ENCODE measurements around the gene ACCSL. TPM values are rescaled to one million over a fixed set of nuclear protein-coding genes. Genes with fewer than 3 reads are reported as not detected.

ACCSL gene
- total and polyA plus RNA-seq, 2 donors (not counting 1 experiment from before 2014, with no cell fraction given): not detected

DNA sequence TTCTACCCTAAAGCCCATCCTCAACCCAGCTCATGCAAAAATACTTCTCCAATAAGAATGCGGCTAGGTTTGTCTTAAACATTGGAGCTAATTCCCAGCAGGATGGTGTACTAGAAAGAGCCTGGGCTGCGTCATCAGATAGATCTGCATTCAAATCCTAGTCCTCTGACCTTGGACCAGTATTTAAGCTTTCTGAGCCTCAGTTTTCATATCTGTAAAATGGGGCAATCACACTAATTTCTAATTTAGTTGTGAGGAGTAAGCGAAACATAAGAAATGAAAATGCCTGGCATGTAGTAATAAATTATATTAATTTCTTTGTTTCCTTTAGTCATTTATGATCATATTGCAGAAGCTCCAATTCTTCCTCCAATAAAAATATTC is 32.2 kb upstream of the ACCSL start:
- H3K4me2 ChIP-seq (ENCODE audit: extremely low read depth, insufficient read depth, low read length): no peak overlapping the region
- peaks cover 33% of the 10 kb centered on the region for H3K4me1 ChIP-seq (ENCODE audit: control insufficient read depth, extremely low read depth, insufficient read depth, low read length)
- H3K9ac ChIP-seq (ENCODE audit: insufficient read depth, low read length): no peak overlapping the region
- no peaks in the 10 kb centered on the region for H3K9me3 ChIP-seq (ENCODE audit: control insufficient read depth, insufficient read depth, low read depth, low read length)
- H3K27ac ChIP-seq (ENCODE audit: insufficient read depth, low read length): no peak overlapping the region
- no peak overlapping the region for H2AFZ ChIP-seq (ENCODE audit: low read length)
- H3K4me3 ChIP-seq (replicated peaks in 1 of 4; ENCODE audit: control extremely low read depth in 1 of 4, insufficient read depth in 1 of 4, low read depth in 3 of 4, low read length in 4 of 4): no peak overlapping the region
- no peaks in the 10 kb centered on the region for H3K27me3 ChIP-seq (ENCODE audit: control insufficient read depth, insufficient read depth, low read length)
- DNase-seq (ENCODE audit: low read depth in 2 of 2): no peak
- TF ChIP-seq EZH2 (IDR thresholded peaks at IDR 0.05; ENCODE audit: low read length, missing control alignments): no peak
- TF ChIP-seq, protein P1, sequence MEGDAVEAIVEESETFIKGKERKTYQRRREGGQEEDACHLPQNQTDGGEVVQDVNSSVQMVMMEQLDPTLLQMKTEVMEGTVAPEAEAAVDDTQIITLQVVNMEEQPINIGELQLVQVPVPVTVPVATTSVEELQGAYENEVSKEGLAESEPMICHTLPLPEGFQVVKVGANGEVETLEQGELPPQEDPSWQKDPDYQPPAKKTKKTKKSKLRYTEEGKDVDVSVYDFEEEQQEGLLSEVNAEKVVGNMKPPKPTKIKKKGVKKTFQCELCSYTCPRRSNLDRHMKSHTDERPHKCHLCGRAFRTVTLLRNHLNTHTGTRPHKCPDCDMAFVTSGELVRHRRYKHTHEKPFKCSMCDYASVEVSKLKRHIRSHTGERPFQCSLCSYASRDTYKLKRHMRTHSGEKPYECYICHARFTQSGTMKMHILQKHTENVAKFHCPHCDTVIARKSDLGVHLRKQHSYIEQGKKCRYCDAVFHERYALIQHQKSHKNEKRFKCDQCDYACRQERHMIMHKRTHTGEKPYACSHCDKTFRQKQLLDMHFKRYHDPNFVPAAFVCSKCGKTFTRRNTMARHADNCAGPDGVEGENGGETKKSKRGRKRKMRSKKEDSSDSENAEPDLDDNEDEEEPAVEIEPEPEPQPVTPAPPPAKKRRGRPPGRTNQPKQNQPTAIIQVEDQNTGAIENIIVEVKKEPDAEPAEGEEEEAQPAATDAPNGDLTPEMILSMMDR (conservative IDR thresholded peaks at IDR 0.05 in 1 of 2, IDR thresholded peaks at IDR 0.05 in 1 of 2; ENCODE audit: low read depth in 1 of 2, low read length in 2 of 2): no peak
- H3K79me2 ChIP-seq (ENCODE audit: control insufficient read depth, insufficient read depth, low read length): no peaks in the 10 kb centered on the region
- H3K36me3 ChIP-seq (ENCODE audit: control insufficient read depth, insufficient read depth, low read length): no peaks in the 10 kb centered on the region
- no peaks in the 10 kb centered on the region for H4K20me1 ChIP-seq (ENCODE audit: control insufficient read depth, extremely low read depth, insufficient read depth, low read length)

DNA sequence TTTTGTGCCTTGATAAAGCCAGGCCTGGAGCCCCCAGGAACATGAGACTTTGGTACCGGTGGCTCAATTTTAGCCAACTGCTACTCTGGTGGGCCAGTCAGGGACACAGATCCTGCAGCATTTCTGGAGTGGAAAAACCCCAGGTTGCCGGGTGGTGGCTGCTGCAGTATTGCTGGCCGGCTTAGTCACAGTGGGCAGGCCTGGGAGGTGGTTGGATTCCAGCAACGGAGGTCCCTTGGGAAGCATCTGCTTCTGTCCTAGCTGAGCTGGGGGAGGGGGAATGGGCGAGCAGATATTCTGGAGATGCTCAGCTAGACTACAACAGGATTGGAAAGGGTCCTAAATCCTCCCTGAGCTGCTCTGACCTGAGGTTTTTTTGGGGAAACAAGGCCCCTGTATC is 31.6 kb upstream of the ACCSL start:
- no peak overlapping the region for H2AFZ ChIP-seq (ENCODE audit: low read length)
- H3K27ac ChIP-seq (ENCODE audit: insufficient read depth, low read length): no peak overlapping the region
- DNase-seq (ENCODE audit: low read depth in 2 of 2): peak; percentile 33 to 72
- H3K9me3 ChIP-seq (ENCODE audit: control insufficient read depth, insufficient read depth, low read depth, low read length): no peaks in the 10 kb centered on the region
- H4K20me1 ChIP-seq (ENCODE audit: control insufficient read depth, extremely low read depth, insufficient read depth, low read length): no peaks in the 10 kb centered on the region
- no peaks in the 10 kb centered on the region for H3K36me3 ChIP-seq (ENCODE audit: control insufficient read depth, insufficient read depth, low read length)
- no peak overlapping the region for H3K9ac ChIP-seq (ENCODE audit: insufficient read depth, low read length)
- peak overlapping the region; percentile 51 for H3K4me2 ChIP-seq (ENCODE audit: extremely low read depth, insufficient read depth, low read length)
- H3K79me2 ChIP-seq (ENCODE audit: control insufficient read depth, insufficient read depth, low read length): no peaks in the 10 kb centered on the region
- peaks cover 32% of the 10 kb centered on the region for H3K4me1 ChIP-seq (ENCODE audit: control insufficient read depth, extremely low read depth, insufficient read depth, low read length)
- no peak for TF ChIP-seq EZH2 (IDR thresholded peaks at IDR 0.05; ENCODE audit: low read length, missing control alignments)
- TF ChIP-seq, protein P1 (conservative IDR thresholded peaks at IDR 0.05 in 1 of 2, IDR thresholded peaks at IDR 0.05 in 1 of 2; ENCODE audit: low read depth in 1 of 2, low read length in 2 of 2): no peak
- no peaks in the 10 kb centered on the region for H3K27me3 ChIP-seq (ENCODE audit: control insufficient read depth, insufficient read depth, low read length)
- H3K4me3 ChIP-seq (replicated peaks in 1 of 4; ENCODE audit: control extremely low read depth in 1 of 4, insufficient read depth in 1 of 4, low read depth in 3 of 4, low read length in 4 of 4): no peak overlapping the region

GRCh38 chr11:44016546-44017442 is 31.0 kb upstream of the ACCSL start:
- Histone ChIP-seq H3K27ac (ENCODE audit: insufficient read depth, low read length) (no peak overlapping the region), H4K20me1 (ENCODE audit: control insufficient read depth, extremely low read depth, insufficient read depth, low read length) (no peaks in the 10 kb centered on the region), H3K9me3 (ENCODE audit: control insufficient read depth, insufficient read depth, low read depth, low read length) (no peaks in the 10 kb centered on the region), H3K79me2 (ENCODE audit: control insufficient read depth, insufficient read depth, low read length) (no peaks in the 10 kb centered on the region), H3K9ac (ENCODE audit: insufficient read depth, low read length) (no peak overlapping the region), H3K36me3 (ENCODE audit: control insufficient read depth, insufficient read depth, low read length) (no peaks in the 10 kb centered on the region), H2AFZ (ENCODE audit: low read length) (no peak overlapping the region), H3K27me3 (ENCODE audit: control insufficient read depth, insufficient read depth, low read length) (no peaks in the 10 kb centered on the region), H3K4me1 (ENCODE audit: control insufficient read depth, extremely low read depth, insufficient read depth, low read length) (peaks cover 30% of the 10 kb centered on the region), H3K4me2 (ENCODE audit: extremely low read depth, insufficient read depth, low read length) (peak overlapping the region; percentile 51), H3K4me3 (replicated peaks in 1 of 4; ENCODE audit: control extremely low read depth in 1 of 4, insufficient read depth in 1 of 4, low read depth in 3 of 4, low read length in 4 of 4) (no peak overlapping the region)
- TF ChIP-seq, protein P1 (conservative IDR thresholded peaks at IDR 0.05 in 1 of 2, IDR thresholded peaks at IDR 0.05 in 1 of 2; ENCODE audit: low read depth in 1 of 2, low read length in 2 of 2): no peak
- TF ChIP-seq EZH2 (IDR thresholded peaks at IDR 0.05; ENCODE audit: low read length, missing control alignments): no peak
- DNase-seq (ENCODE audit: low read depth in 2 of 2): no peak

All from fibroblast of lung (primary cell).